Stimulated activated CD4-positive, alpha-beta T cell treated with anti-CD3 and anti-CD28 coated beads, Interleukin-12 subunit alpha, Interleukin-12 subunit beta, amount 100 ng/mL, for 24 hours (primary cell): ENCODE results near the gene MGARP.
"Not testable (repeated sequence)": the region's sequence is repeated elsewhere in the genome, so short reads cannot be mapped to it uniquely, and the experiment has no call there.

Source experiments
- DNase-seq, 2 experiments: peaks; one replicate each; pipeline ENCODE4 v3.0.0-alpha.2; 2020; ENCODE audit warnings: low read depth in 2 of 2

The MGARP gene

GRCh38 chr4:139279760-139280620, at the start of gene MGARP:
TSS of gene MGARP (minus strand) at chr4:139280225. CDS start at chr4:139280158, 67 bp downstream.
- no peak for DNase-seq

GRCh38 chr4:139329665-139330200, 49.7 kb upstream of the MGARP start:
- no peak for DNase-seq

- DNase-seq, result no peak
Measured at GRCh38 chr4:139324620-139325019, 44.6 kb upstream of the MGARP start.

- not testable (repeated sequence) for DNase-seq
Measured at GRCh38 chr4:139322541-139322940, 42.5 kb upstream of the MGARP start.

- DNase-seq, result not testable (repeated sequence)
Measured at GRCh38 chr4:139322070-139322469, 42.0 kb upstream of the MGARP start.

GRCh38 chr4:139319571-139319970, 39.5 kb upstream of the MGARP start:
- DNase-seq, result no peak

GRCh38 chr4:139317635-139318034, 37.6 kb upstream of the MGARP start:
- DNase-seq, result no peak

- no peak for DNase-seq
Measured at GRCh38 chr4:139316733-139317132, 36.7 kb upstream of the MGARP start.

GRCh38 chr4:139315221-139315675, 35.2 kb upstream of the MGARP start:
- DNase-seq, result no peak

- no peak for DNase-seq
Measured at GRCh38 chr4:139314047-139314800, 34.2 kb upstream of the MGARP start.

- DNase-seq, result not testable (repeated sequence)
Measured at GRCh38 chr4:139313414-139313813, 33.4 kb upstream of the MGARP start.

GRCh38 chr4:139312552-139313332, 32.7 kb upstream of the MGARP start:
- no peak for DNase-seq

GRCh38 chr4:139311909-139312308, 31.9 kb upstream of the MGARP start:
- DNase-seq, result no peak

- DNase-seq, result no peak
Measured at GRCh38 chr4:139304920-139305319, 24.9 kb upstream of the MGARP start.

- DNase-seq, result peak; percentile 28 to 63
Measured at GRCh38 chr4:139301821-139302611, 22.0 kb upstream of the MGARP start, which contains the start of gene NDUFC1. TSS of gene NDUFC1 (minus strand) at chr4:139302477. CDS start at chr4:139295798, 6,679 bp downstream.

- DNase-seq, result peak; percentile 95
Measured at GRCh38 chr4:139301113-139301820, 21.2 kb upstream of the MGARP start, which contains the start of gene NAA15. TSS of gene NAA15 (plus strand) at chr4:139301505. CDS start at chr4:139301778, 273 bp downstream.

GRCh38 chr4:139300431-139301112, 20.5 kb upstream of the MGARP start:
- DNase-seq, result no peak

GRCh38 chr4:139299536-139299935, 19.5 kb upstream of the MGARP start:
- DNase-seq, result no peak

GRCh38 chr4:139297001-139297410, 17.0 kb upstream of the MGARP start:
- DNase-seq, result no peak
